Mesenchymal stem cell (in vitro differentiated cells and primary cell): ENCODE measurements around the gene KDM5B.
A peak's percentile ranks its signal among the peaks of the same experiment; 100 is the strongest.

Experiments used
- DNase-seq: peaks from one replicate; pipeline ENCODE4 v3.0.0-alpha.2; 2013
- H2AFZ ChIP-seq: one replicate; pipeline ENCODE4 v1.6.1; 2013; ENCODE audit warnings: low read depth, mild to moderate bottlenecking, control low read depth, inconsistent platforms, low read length, moderate library complexity
- H2AK5ac ChIP-seq: 2 replicates; pipeline ENCODE4 v1.6.1; 2013; ENCODE audit warnings: low read length, moderate library complexity, mild to moderate bottlenecking, inconsistent platforms; ENCODE audit not compliant: severe bottlenecking
- H2BK120ac ChIP-seq: one replicate; pipeline ENCODE4 v1.6.1; 2013; ENCODE audit warnings: low read depth, mild to moderate bottlenecking, inconsistent platforms, low read length, moderate library complexity
- H2BK12ac ChIP-seq, 2 experiments: one replicate each; pipeline ENCODE4 v1.6.1; 2013; ENCODE audit warnings: inconsistent platforms in 2 of 2, low read length in 2 of 2, mild to moderate bottlenecking in 2 of 2, moderate library complexity in 2 of 2, control low read depth in 1 of 2
- H2BK15ac ChIP-seq: one replicate; pipeline ENCODE4 v1.6.1; 2013; ENCODE audit warnings: mild to moderate bottlenecking, low read depth, inconsistent platforms; ENCODE audit not compliant: poor library complexity, severe bottlenecking
- H2BK5ac ChIP-seq: 2 replicates; pipeline ENCODE4 v1.6.1; 2013; ENCODE audit warnings: low read depth, mild to moderate bottlenecking, low read length, control low read depth, inconsistent platforms; ENCODE audit not compliant: poor library complexity, severe bottlenecking
- H3K14ac ChIP-seq, 2 experiments: one replicate each; pipeline ENCODE4 v1.6.1; 2013; ENCODE audit warnings: inconsistent platforms in 2 of 2, low read length in 2 of 2, control low read depth in 1 of 2, mild to moderate bottlenecking in 1 of 2, moderate library complexity in 1 of 2
- H3K18ac ChIP-seq, 2 experiments: one replicate each; pipeline ENCODE4 v1.6.1; 2013; ENCODE audit warnings: inconsistent platforms in 2 of 2, low read length in 2 of 2, control low read depth in 1 of 2, low read depth in 1 of 2, mild to moderate bottlenecking in 1 of 2
- H3K23ac ChIP-seq, 2 experiments: one replicate each; pipeline ENCODE4 v1.6.1; 2013; ENCODE audit warnings: inconsistent platforms in 2 of 2, low read length in 2 of 2, mild to moderate bottlenecking in 2 of 2, moderate library complexity in 2 of 2, control low read depth in 1 of 2
- H3K27ac ChIP-seq: 2 replicates; pipeline ENCODE4 v1.5.1; 2013; ENCODE audit warnings: mild to moderate bottlenecking, moderate library complexity, low read length, control low read depth, inconsistent platforms; ENCODE audit not compliant: poor library complexity, severe bottlenecking
- H3K27me3 ChIP-seq, 2 experiments: 2 replicates each; pipeline versions ENCODE4 v1.6.1 to v1.7.0; 2013; ENCODE audit warnings: low read length in 2 of 2, mild to moderate bottlenecking in 2 of 2, moderate library complexity in 2 of 2, control low read depth in 1 of 2, inconsistent platforms in 1 of 2; ENCODE audit not compliant: control insufficient read depth in 1 of 2, insufficient read depth in 1 of 2
- H3K36me3 ChIP-seq, 2 experiments: 2 replicates each; pipeline versions ENCODE4 v1.6.1 to v1.7.0; 2013; ENCODE audit warnings: low read length in 2 of 2, control low read depth in 1 of 2, inconsistent platforms in 1 of 2, low read depth in 1 of 2, mild to moderate bottlenecking in 1 of 2; ENCODE audit not compliant: insufficient read depth in 2 of 2, control insufficient read depth in 1 of 2
- H3K4ac ChIP-seq, 2 experiments: one replicate each; pipeline ENCODE4 v1.6.1; 2013; ENCODE audit warnings: inconsistent platforms in 2 of 2, low read length in 2 of 2, mild to moderate bottlenecking in 2 of 2, moderate library complexity in 2 of 2, control low read depth in 1 of 2, low read depth in 1 of 2
- H3K4me1 ChIP-seq: 2 replicates; pipeline ENCODE4 v1.6.1; 2013; ENCODE audit warnings: low read depth, low read length, control low read depth; ENCODE audit not compliant: control insufficient read depth, insufficient read depth
- H3K4me2 ChIP-seq: 2 replicates; pipeline ENCODE4 v1.6.1; 2013; ENCODE audit warnings: low read length, mild to moderate bottlenecking, inconsistent platforms; ENCODE audit not compliant: poor library complexity, severe bottlenecking
- H3K4me3 ChIP-seq, 2 experiments: 2 replicates each; pipeline versions ENCODE4 v1.5.1 to v1.7.0; 2013; ENCODE audit warnings: low read length in 2 of 2, mild to moderate bottlenecking in 2 of 2, control low read depth in 1 of 2, low read depth in 1 of 2; ENCODE audit not compliant: insufficient read depth in 1 of 2
- H3K79me1 ChIP-seq: replicated peaks from 2 replicates; pipeline ENCODE4 v1.6.1; 2013; ENCODE audit warnings: mild to moderate bottlenecking, control low read depth, low read length, inconsistent platforms; ENCODE audit not compliant: poor library complexity, severe bottlenecking
- H3K9ac ChIP-seq: 2 replicates; pipeline ENCODE4 v1.7.0; 2013; ENCODE audit warnings: mild to moderate bottlenecking, low read length, moderate library complexity
- H3K9me3 ChIP-seq: 2 replicates; pipeline ENCODE4 v1.7.0; 2013; ENCODE audit warnings: mild to moderate bottlenecking, low read length; ENCODE audit not compliant: control insufficient read depth
- H4K8ac ChIP-seq: one replicate; pipeline ENCODE4 v1.6.1; 2013; ENCODE audit warnings: inconsistent platforms, mild to moderate bottlenecking, low read length, moderate library complexity
- H4K91ac ChIP-seq: one replicate; pipeline ENCODE4 v1.6.1; 2013; ENCODE audit warnings: mild to moderate bottlenecking, low read length, inconsistent platforms
- WGBS: methylation state at CpG from one replicate; pipeline ENCODE4 v1.1.7; 2013; ENCODE audit warnings: mixed read lengths; 5-methylcytosine and 5-hydroxymethylcytosine counted together

The KDM5B gene

DNA sequence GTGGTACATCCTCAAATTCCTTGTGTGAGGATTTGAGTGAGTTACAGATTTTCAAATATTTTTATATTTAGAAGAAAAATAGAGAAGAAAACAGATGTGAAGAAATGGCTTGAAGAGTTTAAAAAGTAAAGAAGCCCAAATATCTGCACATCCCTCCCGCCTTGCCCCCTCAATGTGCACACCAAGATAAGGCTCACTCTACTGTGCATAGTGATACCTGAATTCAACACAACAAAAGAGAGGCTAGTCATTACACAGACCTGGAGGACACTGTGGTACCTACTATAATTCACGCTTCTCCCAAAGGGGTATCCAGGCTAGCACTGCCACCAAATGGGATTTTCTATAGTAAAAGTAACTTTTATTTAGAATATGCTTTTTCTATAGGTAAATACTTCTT lies 53.9 kb downstream of the KDM5B start:
- WGBS = 100% methylated on average over 1 of the region's 2 CpGs
- Histone ChIP-seq H3K79me1 (peaks cover 17% of the 10 kb centered on the region), H2BK15ac (no peak overlapping the region)

DNA sequence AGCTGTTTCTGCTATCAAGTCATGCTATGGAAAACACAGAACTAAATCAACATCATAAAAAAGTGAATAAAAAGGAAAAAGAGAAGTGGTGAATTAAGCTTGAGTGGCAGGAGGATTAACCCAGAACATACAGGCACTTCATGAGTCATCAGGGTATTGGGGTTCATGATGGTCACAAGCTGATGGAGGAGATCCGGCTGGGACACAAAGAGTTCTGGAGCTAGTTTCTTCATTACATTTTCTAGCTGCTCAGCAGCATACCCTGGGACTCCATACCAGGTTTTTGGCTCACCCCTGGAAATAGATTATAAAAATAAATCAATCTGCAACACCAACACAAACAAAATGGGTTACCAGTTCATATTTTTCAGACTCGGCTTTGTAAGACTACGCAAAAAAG lies 55.4 kb downstream of the KDM5B start:
- H3K4me3 ChIP-seq = no peak overlapping the region
- H3K4ac ChIP-seq = no peak overlapping the region
- H3K27me3 ChIP-seq = no peaks in the 10 kb centered on the region
- no peak overlapping the region for H2BK15ac ChIP-seq
- H3K14ac ChIP-seq = no peak overlapping the region
- no peak overlapping the region for H2BK12ac ChIP-seq
- no peak for DNase-seq
- H3K4me2 ChIP-seq = no peak overlapping the region
- WGBS = 71% methylated on average over 3 of the region's 3 CpGs
- H3K9me3 ChIP-seq = no peaks in the 10 kb centered on the region
- no peaks in the 10 kb centered on the region for H3K4me1 ChIP-seq
- no peak overlapping the region for H3K27ac ChIP-seq
- H2AK5ac ChIP-seq = no peak overlapping the region
- no peak overlapping the region for H2AFZ ChIP-seq
- H2BK5ac ChIP-seq = no peak overlapping the region
- H3K36me3 ChIP-seq = peaks cover 24 to 97% of the 10 kb centered on the region in 2 experiments
- H3K9ac ChIP-seq = no peak overlapping the region
- H3K79me1 ChIP-seq = peaks cover 18% of the 10 kb centered on the region
- no peak overlapping the region for H4K91ac ChIP-seq
- H3K18ac ChIP-seq = no peak overlapping the region
- no peak overlapping the region for H4K8ac ChIP-seq
- no peak overlapping the region for H3K23ac ChIP-seq
- H2BK120ac ChIP-seq = no peak overlapping the region

More for the DNA sequence above, 53.9 kb downstream of the KDM5B start:
- H3K18ac ChIP-seq = no peak overlapping the region
- no peak overlapping the region for H3K4ac ChIP-seq
- H3K14ac ChIP-seq = no peak overlapping the region
- no peak for DNase-seq
- no peak overlapping the region for H2BK12ac ChIP-seq
- H2AFZ ChIP-seq = no peak overlapping the region
- H3K36me3 ChIP-seq = peaks cover 22 to 97% of the 10 kb centered on the region in 2 experiments
- no peak overlapping the region for H3K9ac ChIP-seq
- H4K91ac ChIP-seq = no peak overlapping the region
- no peak overlapping the region for H3K4me2 ChIP-seq
- no peak overlapping the region for H3K27ac ChIP-seq
- H2BK5ac ChIP-seq = no peak overlapping the region
- H4K8ac ChIP-seq = no peak overlapping the region
- H3K4me3 ChIP-seq = no peak overlapping the region
- H3K23ac ChIP-seq = no peak overlapping the region
- H3K4me1 ChIP-seq = no peaks in the 10 kb centered on the region
- H3K27me3 ChIP-seq = no peaks in the 10 kb centered on the region
- H2AK5ac ChIP-seq = no peak overlapping the region
- no peak overlapping the region for H2BK120ac ChIP-seq
- H3K9me3 ChIP-seq = no peaks in the 10 kb centered on the region

DNA sequence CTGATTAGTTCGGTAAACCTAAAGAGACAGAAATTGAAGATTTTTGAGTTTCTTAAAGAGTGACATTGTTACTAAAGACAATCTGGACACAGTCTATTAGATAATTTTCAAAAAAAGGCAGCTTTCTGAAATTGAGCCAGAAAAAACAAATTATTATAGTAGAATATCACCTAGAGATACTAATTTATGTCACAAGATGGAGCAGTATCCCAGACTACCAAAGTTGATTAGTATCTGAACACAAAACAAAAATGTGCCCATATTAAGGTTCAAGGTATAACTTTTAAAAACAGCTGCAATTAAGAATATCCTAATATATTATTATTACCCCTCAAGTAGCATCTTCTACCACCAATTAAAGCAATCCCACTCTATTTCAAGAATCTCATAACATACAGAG lies 57.5 kb downstream of the KDM5B start:
- no peak for DNase-seq
- Histone ChIP-seq H2BK12ac (no peak overlapping the region), H3K14ac (no peak overlapping the region), H2AFZ (no peak overlapping the region), H3K27ac (no peak overlapping the region), H3K18ac (no peak overlapping the region), H2BK120ac (no peak overlapping the region), H3K9ac (no peak overlapping the region), H3K27me3 (no peaks in the 10 kb centered on the region), H2BK15ac (no peak overlapping the region), H3K4me1 (no peaks in the 10 kb centered on the region), H3K4me2 (no peak overlapping the region), H3K4me3 (no peak overlapping the region), H3K79me1 (peaks cover 11% of the 10 kb centered on the region), H2BK5ac (no peak overlapping the region), H3K4ac (no peak overlapping the region), H3K23ac (no peak overlapping the region), H2AK5ac (no peak overlapping the region), H4K91ac (no peak overlapping the region), H3K9me3 (no peaks in the 10 kb centered on the region), H3K36me3 (peaks cover 19 to 97% of the 10 kb centered on the region in 2 experiments), H4K8ac (no peak overlapping the region)
- WGBS = no CpG with 5 or more reads among the region's 1 CpG

DNA sequence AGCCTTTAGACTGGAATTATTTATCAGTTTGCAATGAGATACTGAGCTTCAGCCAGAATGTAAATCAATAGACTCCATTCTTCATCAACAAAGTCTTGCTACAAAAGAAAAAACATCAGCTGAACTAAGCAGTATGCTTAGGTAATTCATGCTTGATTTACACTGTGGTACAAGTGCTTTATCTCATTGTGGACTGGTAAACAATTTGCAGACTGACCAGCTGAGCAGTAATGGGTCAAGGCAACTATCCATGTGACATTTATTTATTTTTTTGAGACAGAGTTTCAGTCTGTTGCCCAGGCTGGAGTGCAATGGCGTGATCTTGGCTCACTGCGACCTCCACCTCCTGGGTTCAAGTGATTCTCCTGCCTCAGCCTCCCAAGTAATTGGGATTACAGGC lies 58.2 kb downstream of the KDM5B start:
- Histone ChIP-seq H3K36me3 (peaks cover 23 to 97% of the 10 kb centered on the region in 2 experiments), H2BK120ac (no peak overlapping the region), H2BK12ac (no peak overlapping the region), H3K27me3 (no peaks in the 10 kb centered on the region), H3K4me1 (no peaks in the 10 kb centered on the region), H3K9ac (no peak overlapping the region), H3K18ac (no peak overlapping the region), H2BK5ac (no peak overlapping the region), H4K91ac (no peak overlapping the region), H3K4ac (no peak overlapping the region), H2AFZ (no peak overlapping the region), H3K23ac (no peak overlapping the region), H2AK5ac (no peak overlapping the region), H3K4me3 (no peak overlapping the region), H3K79me1 (peaks cover 10% of the 10 kb centered on the region), H3K4me2 (no peak overlapping the region), H4K8ac (no peak overlapping the region), H3K27ac (no peak overlapping the region), H3K9me3 (no peaks in the 10 kb centered on the region), H3K14ac (no peak overlapping the region), H2BK15ac (no peak overlapping the region)
- DNase-seq = peak; percentile 6
- 97% methylated on average over 2 of the region's 2 CpGs for WGBS
